Measurements from ENCODE around the gene IMPDH1.

IMPDH1 gene

GRCh38 chr7:128434413-128435326 is 24.9 kb upstream of the IMPDH1 start:
- no peak for DNase-seq (ENCODE audit: low read depth in 2 of 2)

- no peak for DNase-seq (ENCODE audit: low read depth in 2 of 2)
Measured at GRCh38 chr7:128431754-128432153, 22.0 kb upstream of the IMPDH1 start.

- no peak for DNase-seq (ENCODE audit: low read depth in 2 of 2)
Measured at GRCh38 chr7:128431221-128431620, 21.4 kb upstream of the IMPDH1 start.

- DNase-seq (ENCODE audit: low read depth in 2 of 2) = no peak
Measured at GRCh38 chr7:128430207-128430606, 20.4 kb upstream of the IMPDH1 start.

GRCh38 chr7:128427289-128427891 is 17.6 kb upstream of the IMPDH1 start:
- DNase-seq (ENCODE audit: low read depth in 2 of 2) = peak; percentile 30 to 44

- peak in 1 of 2 experiments; percentile 16 for DNase-seq (ENCODE audit: low read depth in 2 of 2)
Measured at GRCh38 chr7:128425850-128426249, 16.1 kb upstream of the IMPDH1 start.

GRCh38 chr7:128424686-128425275 is 15.0 kb upstream of the IMPDH1 start:
- no peak for DNase-seq (ENCODE audit: low read depth in 2 of 2)

- no peak for DNase-seq (ENCODE audit: low read depth in 2 of 2)
Measured at GRCh38 chr7:128422842-128423241, 13.1 kb upstream of the IMPDH1 start.

GRCh38 chr7:128422037-128422436 is 12.3 kb upstream of the IMPDH1 start:
- DNase-seq (ENCODE audit: low read depth in 2 of 2) = no peak

GRCh38 chr7:128421384-128421783 is 11.6 kb upstream of the IMPDH1 start:
- no peak for DNase-seq (ENCODE audit: low read depth in 2 of 2)

GRCh38 chr7:128420773-128421172 is 11.0 kb upstream of the IMPDH1 start:
- DNase-seq (ENCODE audit: low read depth in 2 of 2) = no peak

GRCh38 chr7:128419257-128419656 is 9.5 kb upstream of the IMPDH1 start:
- DNase-seq (ENCODE audit: low read depth in 2 of 2) = no peak

- DNase-seq (ENCODE audit: low read depth in 2 of 2) = no peak
Measured at GRCh38 chr7:128417071-128417470, 7.3 kb upstream of the IMPDH1 start.

GRCh38 chr7:128415217-128415785 is 5.5 kb upstream of the IMPDH1 start:
- DNase-seq (ENCODE audit: low read depth in 2 of 2) = no peak

GRCh38 chr7:128410451-128410753 is 620 bp upstream of the IMPDH1 start:
- DNase-seq (ENCODE audit: low read depth in 2 of 2) = no peak

- no peak for DNase-seq (ENCODE audit: low read depth in 2 of 2)
Measured at GRCh38 chr7:128408709-128409595, 830 bp downstream of the IMPDH1 start.

GRCh38 chr7:128407751-128408708 is 1.8 kb downstream of the IMPDH1 start:
- no peak for DNase-seq (ENCODE audit: low read depth in 2 of 2)

- DNase-seq (ENCODE audit: low read depth in 2 of 2) = no peak
Measured at GRCh38 chr7:128407233-128407589, 2.6 kb downstream of the IMPDH1 start.

GRCh38 chr7:128406314-128407232 is 3.2 kb downstream of the IMPDH1 start:
- DNase-seq (ENCODE audit: low read depth in 2 of 2) = no peak

Measured in fibroblast of skin of left quadriceps (primary cell).